OCI-LY3 (cell line): Measurements from ENCODE around the gene SERPINB10.

Experiments used
- EZH2phosphoT487 ChIP-seq: fragments of 200-600 bp; shearing (Covaris generic); IDR thresholded peaks from 2 replicates; pipeline ENCODE4 v1.6.1; 2018; ENCODE audit warnings: antibody characterized with exemption, mixed run types, low read depth
- TF ChIP-seq, protein P1 (sequence below): fragments of 200-600, 300-600 bp; sonication (generic); IDR thresholded peaks from 2 replicates; pipeline ENCODE4 v1.5.1; 2014; ENCODE audit warnings: antibody characterized with exemption, low read length, low read depth

DNA sequence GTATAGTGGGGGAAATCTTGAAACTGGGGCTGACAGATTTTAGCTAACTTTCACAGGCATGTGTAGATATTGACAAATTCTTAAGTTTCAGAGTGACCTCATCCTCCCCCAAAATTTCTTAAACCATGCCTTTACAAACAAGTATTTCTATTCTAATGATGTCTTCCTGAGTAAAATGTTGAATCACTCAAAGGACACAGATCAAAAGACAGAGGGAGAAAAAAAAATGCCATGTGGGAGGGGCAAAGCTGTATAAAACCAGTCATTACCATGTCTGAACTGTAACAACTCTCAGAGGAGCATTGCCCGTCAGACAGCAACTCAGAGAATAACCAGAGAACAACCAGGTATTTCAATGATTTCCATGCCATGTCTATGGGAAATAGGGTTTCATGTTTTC is 20.3 kb upstream of the SERPINB10 start, which contains the start of gene SERPINB2:
- TF ChIP-seq, protein P1, sequence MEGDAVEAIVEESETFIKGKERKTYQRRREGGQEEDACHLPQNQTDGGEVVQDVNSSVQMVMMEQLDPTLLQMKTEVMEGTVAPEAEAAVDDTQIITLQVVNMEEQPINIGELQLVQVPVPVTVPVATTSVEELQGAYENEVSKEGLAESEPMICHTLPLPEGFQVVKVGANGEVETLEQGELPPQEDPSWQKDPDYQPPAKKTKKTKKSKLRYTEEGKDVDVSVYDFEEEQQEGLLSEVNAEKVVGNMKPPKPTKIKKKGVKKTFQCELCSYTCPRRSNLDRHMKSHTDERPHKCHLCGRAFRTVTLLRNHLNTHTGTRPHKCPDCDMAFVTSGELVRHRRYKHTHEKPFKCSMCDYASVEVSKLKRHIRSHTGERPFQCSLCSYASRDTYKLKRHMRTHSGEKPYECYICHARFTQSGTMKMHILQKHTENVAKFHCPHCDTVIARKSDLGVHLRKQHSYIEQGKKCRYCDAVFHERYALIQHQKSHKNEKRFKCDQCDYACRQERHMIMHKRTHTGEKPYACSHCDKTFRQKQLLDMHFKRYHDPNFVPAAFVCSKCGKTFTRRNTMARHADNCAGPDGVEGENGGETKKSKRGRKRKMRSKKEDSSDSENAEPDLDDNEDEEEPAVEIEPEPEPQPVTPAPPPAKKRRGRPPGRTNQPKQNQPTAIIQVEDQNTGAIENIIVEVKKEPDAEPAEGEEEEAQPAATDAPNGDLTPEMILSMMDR = no peak
- TF ChIP-seq EZH2phosphoT487 = no peak
